ENCODE results near the gene DLGAP1. TPM values are rescaled to one million over a fixed set of nuclear protein-coding genes. Genes with fewer than 3 reads are reported as not detected.

The DLGAP1 gene
- total and polyA plus RNA-seq, 4 donors = 0.54 to 11.8 (median 3.1) TPM

- no peak for TF ChIP-seq CTCF (IDR thresholded peaks at IDR 0.05; ENCODE audit: control extremely low read depth, extremely low read depth)
- Histone ChIP-seq H3K27ac (ENCODE audit: low read depth in 1 of 2, low read length in 1 of 2) (no peak overlapping the region), H3K4me1 (ENCODE audit: control insufficient read depth in 5 of 5, insufficient read depth in 5 of 5, low read length in 5 of 5) (no peaks in the 10 kb centered on the region), H3K27me3 (ENCODE audit: control insufficient read depth in 3 of 3, insufficient read depth in 3 of 3, low read length in 2 of 3) (no peaks in the 10 kb centered on the region), H3K9ac (ENCODE audit: insufficient read depth in 1 of 2, low read length in 2 of 2) (no peak overlapping the region), H3K36me3 (ENCODE audit: control insufficient read depth in 4 of 4, insufficient read depth in 4 of 4, low read length in 4 of 4) (no peaks in the 10 kb centered on the region), H3K4me3 (no peak overlapping the region), H3K9me3 (ENCODE audit: control insufficient read depth in 4 of 4, insufficient read depth in 3 of 4, low read length in 3 of 4) (no peaks in the 10 kb centered on the region)
- WGBS, 2 donors = 85 to 91% methylated on average over 3 of the region's 3 CpGs
- DNase-seq = no peak
- ATAC-seq (ENCODE audit: insufficient read depth, low FRiP score) = no peak
Measured at GRCh38 chr18:3634250-3634939, 820.7 kb downstream of the DLGAP1 start.

GRCh38 chr18:3631887-3632286, 823.2 kb downstream of the DLGAP1 start:
- H3K27me3 ChIP-seq (ENCODE audit: control insufficient read depth in 3 of 3, insufficient read depth in 3 of 3, low read length in 2 of 3) = no peaks in the 10 kb centered on the region
- H3K36me3 ChIP-seq (ENCODE audit: control insufficient read depth in 4 of 4, insufficient read depth in 4 of 4, low read length in 4 of 4) = no peaks in the 10 kb centered on the region
- DNase-seq (no peak), ATAC-seq (ENCODE audit: insufficient read depth, low FRiP score) (no peak)
- no peak overlapping the region for H3K9ac ChIP-seq (ENCODE audit: insufficient read depth in 1 of 2, low read length in 2 of 2)
- no peak for TF ChIP-seq CTCF (IDR thresholded peaks at IDR 0.05; ENCODE audit: control extremely low read depth, extremely low read depth)
- H3K9me3 ChIP-seq (ENCODE audit: control insufficient read depth in 4 of 4, insufficient read depth in 3 of 4, low read length in 3 of 4) = no peaks in the 10 kb centered on the region
- WGBS, 2 donors = 89 to 95% methylated on average over 5 of the region's 5 CpGs
- no peak overlapping the region for H3K27ac ChIP-seq (ENCODE audit: low read depth in 1 of 2, low read length in 1 of 2)
- no peak overlapping the region for H3K4me3 ChIP-seq
- no peaks in the 10 kb centered on the region for H3K4me1 ChIP-seq (ENCODE audit: control insufficient read depth in 5 of 5, insufficient read depth in 5 of 5, low read length in 5 of 5)

- DNase-seq = no peak
- peaks cover 8 to 29% (median 12%) of the 10 kb centered on the region in 5 donors for H3K4me1 ChIP-seq (ENCODE audit: control insufficient read depth in 5 of 5, insufficient read depth in 5 of 5, low read length in 5 of 5)
- H3K4me3 ChIP-seq = no peak overlapping the region
- H3K36me3 ChIP-seq (ENCODE audit: control insufficient read depth in 4 of 4, insufficient read depth in 4 of 4, low read length in 4 of 4) = no peaks in the 10 kb centered on the region
- H3K27me3 ChIP-seq (ENCODE audit: control insufficient read depth in 3 of 3, insufficient read depth in 3 of 3, low read length in 2 of 3) = no peaks in the 10 kb centered on the region
- no peak overlapping the region for H3K9ac ChIP-seq (ENCODE audit: insufficient read depth in 1 of 2, low read length in 2 of 2)
- no peaks in the 10 kb centered on the region for H3K9me3 ChIP-seq (ENCODE audit: control insufficient read depth in 4 of 4, insufficient read depth in 3 of 4, low read length in 3 of 4)
- no peak for ATAC-seq (ENCODE audit: insufficient read depth, low FRiP score)
- no peak overlapping the region for H3K27ac ChIP-seq (ENCODE audit: low read depth in 1 of 2, low read length in 1 of 2)
- TF ChIP-seq CTCF (IDR thresholded peaks at IDR 0.05; ENCODE audit: control extremely low read depth, extremely low read depth) = no peak
- WGBS, 2 donors = 84 to 86% methylated on average over 5 of the region's 5 CpGs
Measured at GRCh38 chr18:3626929-3627458, 828.1 kb downstream of the DLGAP1 start.

- H3K4me1 ChIP-seq (ENCODE audit: control insufficient read depth in 5 of 5, insufficient read depth in 5 of 5, low read length in 5 of 5) = peaks cover 8 to 29% (median 12%) of the 10 kb centered on the region in 5 donors
- DNase-seq = no peak
- H3K27me3 ChIP-seq (ENCODE audit: control insufficient read depth in 3 of 3, insufficient read depth in 3 of 3, low read length in 2 of 3) = no peaks in the 10 kb centered on the region
- TF ChIP-seq CTCF (IDR thresholded peaks at IDR 0.05; ENCODE audit: control extremely low read depth, extremely low read depth) = no peak
- no peak overlapping the region for H3K4me3 ChIP-seq
- no peaks in the 10 kb centered on the region for H3K36me3 ChIP-seq (ENCODE audit: control insufficient read depth in 4 of 4, insufficient read depth in 4 of 4, low read length in 4 of 4)
- ATAC-seq (ENCODE audit: insufficient read depth, low FRiP score) = no peak
- H3K9me3 ChIP-seq (ENCODE audit: control insufficient read depth in 4 of 4, insufficient read depth in 3 of 4, low read length in 3 of 4) = no peaks in the 10 kb centered on the region
- H3K9ac ChIP-seq (ENCODE audit: insufficient read depth in 1 of 2, low read length in 2 of 2) = no peak overlapping the region
- H3K27ac ChIP-seq (ENCODE audit: low read depth in 1 of 2, low read length in 1 of 2) = peak overlapping the region in 1 of 2 donors; percentile 8
Measured at GRCh38 chr18:3625742-3626091, 829.4 kb downstream of the DLGAP1 start.

Measured in lung (tissue), 12 donors.